H1 (cell line): ENCODE measurements around the gene FAM200B. TPM values are rescaled to one million over a fixed set of nuclear protein-coding genes. Genes with fewer than 3 reads are reported as not detected.

ENCODE experiments used
- CBX5 ChIP-seq: fragments of 300-800, 300-1000 bp; sonication (generic); IDR thresholded peaks from 2 replicates; pipeline ENCODE4 v1.7.1; 2016; ENCODE audit warnings: antibody characterized with exemption, low read length, low read depth
- CREB1 ChIP-seq: IDR thresholded peaks from 2 replicates; pipeline ENCODE4 v1.6.1; 2012; ENCODE audit warnings: inconsistent platforms
- HDAC6 ChIP-seq: IDR thresholded peaks from one replicate; pipeline ENCODE4 v1.7.1; 2012; ENCODE audit warnings: low read depth, mild to moderate bottlenecking, inconsistent platforms, low read length, moderate library complexity
- POLR2AphosphoS5 ChIP-seq: IDR thresholded peaks from 2 replicates; pipeline ENCODE4 v1.6.1; 2011; ENCODE audit warnings: low read depth, low read length
- SP4 ChIP-seq: IDR thresholded peaks from 2 replicates; pipeline ENCODE4 v1.6.1; 2012; ENCODE audit warnings: low read length, inconsistent platforms
- SRF ChIP-seq: IDR thresholded peaks from 2 replicates; pipeline ENCODE4 v1.6.1; 2011; ENCODE audit warnings: mild to moderate bottlenecking, low read depth, low read length, moderate library complexity
- TAF1 ChIP-seq: IDR thresholded peaks from 2 replicates; pipeline ENCODE4 v1.6.1; 2011; ENCODE audit warnings: mild to moderate bottlenecking, low read depth, low read length
- TAF7 ChIP-seq: optimal IDR thresholded peaks from 2 replicates; pipeline ENCODE3; 2011; ENCODE audit warnings: low read depth, mild to moderate bottlenecking, inconsistent platforms, low read length, moderate library complexity, borderline replicate concordance
- polyA plus RNA-seq, 7 experiments: library from polyadenylated mRNA; depleted of rRNA in 3 of 7; stranded (reverse) in 5 of 7; unstranded in 2 of 7; fragments of >200 nt in 5 of 7; fragments of 200-250 nt in 2 of 7; gene quantifications; 1 replicate in 5 of 7; 2 replicates in 1 of 7; 4 replicates in 1 of 7; pipeline versions ENCODE4 v1.2.1 to v1.2.3, GENCODE V29; 2011 to 2013; ENCODE audit warnings: missing spikeins in 2 of 7, mixed read lengths in 2 of 7
- total RNA-seq: library from RNA; stranded (reverse); fragmentation: NEBNext Ultra II Directional; extraction: Animal tissue kit (Norgen Biotek cat#: 25700); gene quantifications from 2 replicates; pipeline ENCODE4 v1.2.1, GENCODE V29; 2021
- TF ChIP-seq, protein P1 (sequence below): fragments of 300-600 bp; sonication (generic); IDR thresholded peaks from 2 replicates; pipeline ENCODE4 v1.7.1; 2012; ENCODE audit warnings: low read length, moderate library complexity, mild to moderate bottlenecking, inconsistent platforms; ENCODE audit not compliant: insufficient replicate concordance
- TF ChIP-seq, protein P2 (sequence below): IDR thresholded peaks from 2 replicates; pipeline ENCODE4 v1.6.1; 2011; ENCODE audit warnings: low read depth, mild to moderate bottlenecking, low read length; ENCODE audit not compliant: insufficient read depth

Gene FAM200B
- total and polyA plus RNA-seq, 2 of the 8 experiments (the other 6 are each of a cell fraction or from before 2014, with no cell fraction given) = 10.7 to 23.7 TPM

DNA sequence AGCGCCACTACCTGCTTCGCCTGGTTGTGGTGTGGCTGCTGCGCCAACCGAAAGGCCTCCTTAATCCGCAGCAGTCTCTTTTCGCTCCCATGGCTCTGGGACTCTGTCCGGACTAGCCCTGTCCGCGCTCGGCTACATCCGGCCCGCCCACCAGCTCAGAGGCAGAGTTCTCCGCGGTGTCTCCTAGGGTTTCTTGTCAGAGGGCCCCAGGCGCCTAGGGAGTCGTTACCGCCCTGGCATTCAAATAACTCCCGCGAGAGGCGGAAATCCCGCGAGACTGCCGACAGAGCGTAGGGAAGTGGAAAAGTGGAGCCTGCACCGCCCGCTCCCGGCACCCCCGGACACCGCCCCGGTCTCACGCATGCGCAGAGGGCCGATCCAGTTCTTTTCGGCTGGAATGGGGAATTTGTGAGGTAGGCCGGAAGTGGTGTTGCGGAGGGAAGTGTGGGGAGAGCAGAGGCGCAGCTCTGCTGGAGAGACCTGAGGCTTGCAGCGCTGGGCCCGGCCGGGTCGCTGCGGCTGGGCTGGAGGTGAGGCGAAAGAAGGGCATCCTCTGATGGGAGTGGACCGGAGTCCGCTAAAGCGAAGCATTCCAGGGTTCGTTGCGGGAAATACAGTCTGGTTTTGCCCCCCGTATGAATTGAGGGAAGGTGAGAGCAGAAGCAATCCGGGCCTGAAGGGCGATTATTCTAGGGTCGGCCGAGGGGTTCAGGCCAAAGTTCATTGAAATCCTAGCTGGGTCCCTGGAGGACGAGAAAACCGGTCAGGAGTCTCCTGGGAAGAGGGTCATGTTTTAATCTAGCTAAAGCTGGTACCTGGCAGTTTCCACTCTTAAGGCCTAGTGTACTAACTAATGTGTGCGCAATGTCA is at the start of gene FAM200B (continued):
- TF ChIP-seq, protein P1, sequence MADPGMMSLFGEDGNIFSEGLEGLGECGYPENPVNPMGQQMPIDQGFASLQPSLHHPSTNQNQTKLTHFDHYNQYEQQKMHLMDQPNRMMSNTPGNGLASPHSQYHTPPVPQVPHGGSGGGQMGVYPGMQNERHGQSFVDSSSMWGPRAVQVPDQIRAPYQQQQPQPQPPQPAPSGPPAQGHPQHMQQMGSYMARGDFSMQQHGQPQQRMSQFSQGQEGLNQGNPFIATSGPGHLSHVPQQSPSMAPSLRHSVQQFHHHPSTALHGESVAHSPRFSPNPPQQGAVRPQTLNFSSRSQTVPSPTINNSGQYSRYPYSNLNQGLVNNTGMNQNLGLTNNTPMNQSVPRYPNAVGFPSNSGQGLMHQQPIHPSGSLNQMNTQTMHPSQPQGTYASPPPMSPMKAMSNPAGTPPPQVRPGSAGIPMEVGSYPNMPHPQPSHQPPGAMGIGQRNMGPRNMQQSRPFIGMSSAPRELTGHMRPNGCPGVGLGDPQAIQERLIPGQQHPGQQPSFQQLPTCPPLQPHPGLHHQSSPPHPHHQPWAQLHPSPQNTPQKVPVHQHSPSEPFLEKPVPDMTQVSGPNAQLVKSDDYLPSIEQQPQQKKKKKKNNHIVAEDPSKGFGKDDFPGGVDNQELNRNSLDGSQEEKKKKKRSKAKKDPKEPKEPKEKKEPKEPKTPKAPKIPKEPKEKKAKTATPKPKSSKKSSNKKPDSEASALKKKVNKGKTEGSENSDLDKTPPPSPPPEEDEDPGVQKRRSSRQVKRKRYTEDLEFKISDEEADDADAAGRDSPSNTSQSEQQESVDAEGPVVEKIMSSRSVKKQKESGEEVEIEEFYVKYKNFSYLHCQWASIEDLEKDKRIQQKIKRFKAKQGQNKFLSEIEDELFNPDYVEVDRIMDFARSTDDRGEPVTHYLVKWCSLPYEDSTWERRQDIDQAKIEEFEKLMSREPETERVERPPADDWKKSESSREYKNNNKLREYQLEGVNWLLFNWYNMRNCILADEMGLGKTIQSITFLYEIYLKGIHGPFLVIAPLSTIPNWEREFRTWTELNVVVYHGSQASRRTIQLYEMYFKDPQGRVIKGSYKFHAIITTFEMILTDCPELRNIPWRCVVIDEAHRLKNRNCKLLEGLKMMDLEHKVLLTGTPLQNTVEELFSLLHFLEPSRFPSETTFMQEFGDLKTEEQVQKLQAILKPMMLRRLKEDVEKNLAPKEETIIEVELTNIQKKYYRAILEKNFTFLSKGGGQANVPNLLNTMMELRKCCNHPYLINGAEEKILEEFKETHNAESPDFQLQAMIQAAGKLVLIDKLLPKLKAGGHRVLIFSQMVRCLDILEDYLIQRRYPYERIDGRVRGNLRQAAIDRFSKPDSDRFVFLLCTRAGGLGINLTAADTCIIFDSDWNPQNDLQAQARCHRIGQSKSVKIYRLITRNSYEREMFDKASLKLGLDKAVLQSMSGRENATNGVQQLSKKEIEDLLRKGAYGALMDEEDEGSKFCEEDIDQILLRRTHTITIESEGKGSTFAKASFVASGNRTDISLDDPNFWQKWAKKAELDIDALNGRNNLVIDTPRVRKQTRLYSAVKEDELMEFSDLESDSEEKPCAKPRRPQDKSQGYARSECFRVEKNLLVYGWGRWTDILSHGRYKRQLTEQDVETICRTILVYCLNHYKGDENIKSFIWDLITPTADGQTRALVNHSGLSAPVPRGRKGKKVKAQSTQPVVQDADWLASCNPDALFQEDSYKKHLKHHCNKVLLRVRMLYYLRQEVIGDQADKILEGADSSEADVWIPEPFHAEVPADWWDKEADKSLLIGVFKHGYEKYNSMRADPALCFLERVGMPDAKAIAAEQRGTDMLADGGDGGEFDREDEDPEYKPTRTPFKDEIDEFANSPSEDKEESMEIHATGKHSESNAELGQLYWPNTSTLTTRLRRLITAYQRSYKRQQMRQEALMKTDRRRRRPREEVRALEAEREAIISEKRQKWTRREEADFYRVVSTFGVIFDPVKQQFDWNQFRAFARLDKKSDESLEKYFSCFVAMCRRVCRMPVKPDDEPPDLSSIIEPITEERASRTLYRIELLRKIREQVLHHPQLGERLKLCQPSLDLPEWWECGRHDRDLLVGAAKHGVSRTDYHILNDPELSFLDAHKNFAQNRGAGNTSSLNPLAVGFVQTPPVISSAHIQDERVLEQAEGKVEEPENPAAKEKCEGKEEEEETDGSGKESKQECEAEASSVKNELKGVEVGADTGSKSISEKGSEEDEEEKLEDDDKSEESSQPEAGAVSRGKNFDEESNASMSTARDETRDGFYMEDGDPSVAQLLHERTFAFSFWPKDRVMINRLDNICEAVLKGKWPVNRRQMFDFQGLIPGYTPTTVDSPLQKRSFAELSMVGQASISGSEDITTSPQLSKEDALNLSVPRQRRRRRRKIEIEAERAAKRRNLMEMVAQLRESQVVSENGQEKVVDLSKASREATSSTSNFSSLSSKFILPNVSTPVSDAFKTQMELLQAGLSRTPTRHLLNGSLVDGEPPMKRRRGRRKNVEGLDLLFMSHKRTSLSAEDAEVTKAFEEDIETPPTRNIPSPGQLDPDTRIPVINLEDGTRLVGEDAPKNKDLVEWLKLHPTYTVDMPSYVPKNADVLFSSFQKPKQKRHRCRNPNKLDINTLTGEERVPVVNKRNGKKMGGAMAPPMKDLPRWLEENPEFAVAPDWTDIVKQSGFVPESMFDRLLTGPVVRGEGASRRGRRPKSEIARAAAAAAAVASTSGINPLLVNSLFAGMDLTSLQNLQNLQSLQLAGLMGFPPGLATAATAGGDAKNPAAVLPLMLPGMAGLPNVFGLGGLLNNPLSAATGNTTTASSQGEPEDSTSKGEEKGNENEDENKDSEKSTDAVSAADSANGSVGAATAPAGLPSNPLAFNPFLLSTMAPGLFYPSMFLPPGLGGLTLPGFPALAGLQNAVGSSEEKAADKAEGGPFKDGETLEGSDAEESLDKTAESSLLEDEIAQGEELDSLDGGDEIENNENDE = no peak
- TF ChIP-seq CBX5 (no peak), HDAC6 (no peak), SRF (0 out of 2 replicates have a peak, but pooled peaks have one; percentile 3), POLR2AphosphoS5 (peak; percentile 88), TAF1 (peak; percentile 91), CREB1 (peak; percentile 49; the same call in 1 of the 2 replicates), TAF7 (peak; percentile 89), SP4 (peak; percentile 89; the same call in 1 of the 2 replicates)
- TF ChIP-seq, protein P2, sequence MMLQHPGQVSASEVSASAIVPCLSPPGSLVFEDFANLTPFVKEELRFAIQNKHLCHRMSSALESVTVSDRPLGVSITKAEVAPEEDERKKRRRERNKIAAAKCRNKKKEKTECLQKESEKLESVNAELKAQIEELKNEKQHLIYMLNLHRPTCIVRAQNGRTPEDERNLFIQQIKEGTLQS = no peak
